NAMALWA (cell line): ENCODE results near the gene SPG21.

Experiments
- DNase-seq: peaks from one replicate; pipeline ENCODE4 v3.0.0-alpha.2; 2015; ENCODE audit warnings: low spot score

Gene SPG21

GRCh38 chr15:64938192-64938591, 51.5 kb downstream of the SPG21 start:
- DNase-seq: no peak

- DNase-seq: no peak
These were observed 55.7 kb downstream of the SPG21 start for GRCh38 chr15:64934023-64934422.

GRCh38 chr15:64931381-64931780, 58.3 kb downstream of the SPG21 start:
- DNase-seq: no peak

- no peak for DNase-seq
These were observed 58.8 kb downstream of the SPG21 start for GRCh38 chr15:64930778-64931371.

- no peak for DNase-seq
These were observed 59.6 kb downstream of the SPG21 start for GRCh38 chr15:64930019-64930652.

GRCh38 chr15:64928626-64929220, 61.0 kb downstream of the SPG21 start:
- DNase-seq: no peak

GRCh38 chr15:64926661-64927060, 63.1 kb downstream of the SPG21 start:
- DNase-seq: no peak

- DNase-seq: no peak
These were observed 64.1 kb downstream of the SPG21 start for GRCh38 chr15:64925335-64926330.

GRCh38 chr15:64923546-64923945, 66.2 kb downstream of the SPG21 start:
- DNase-seq: no peak

GRCh38 chr15:64921711-64922110, 68.0 kb downstream of the SPG21 start:
- no peak for DNase-seq

GRCh38 chr15:64919721-64920120, 70.0 kb downstream of the SPG21 start:
- DNase-seq: no peak

GRCh38 chr15:64917211-64917610, 72.5 kb downstream of the SPG21 start:
- no peak for DNase-seq

GRCh38 chr15:64916365-64916764, 73.3 kb downstream of the SPG21 start:
- DNase-seq: no peak

GRCh38 chr15:64915518-64916227, 74.0 kb downstream of the SPG21 start:
- DNase-seq: no peak
